Smooth muscle cell (in vitro differentiated cells): ENCODE data around the gene CASP2. TPM values are rescaled to one million over a fixed set of nuclear protein-coding genes. Genes with fewer than 3 reads are reported as not detected.
A peak's percentile ranks its signal among the peaks of the same experiment; 100 is the strongest.

ENCODE experiments used
- DNase-seq: peaks from one replicate; lab custom pipeline; 2025; ENCODE audit not compliant: unreplicated experiment; lab: John Stamatoyannopoulos, UW
- H2AFZ ChIP-seq: fragments of 200-600 bp; sonication (generic); 2 replicates; pipeline ENCODE4 v1.6.0; 2016; ENCODE audit warnings: antibody characterized with exemption, low read depth, mild to moderate bottlenecking
- H3F3A ChIP-seq: fragments of 200-600 bp; sonication (generic); 2 replicates; pipeline ENCODE4 v1.6.0; 2017; ENCODE audit warnings: antibody characterized with exemption, low read depth
- H3K27ac ChIP-seq: fragments of 200-600 bp; sonication (generic); 2 replicates; pipeline ENCODE4 v1.5.1; 2016; ENCODE audit warnings: low read depth, mild to moderate bottlenecking
- H3K27me3 ChIP-seq: fragments of 200-600 bp; sonication (generic); 2 replicates; pipeline ENCODE4 v1.6.1; 2016; ENCODE audit warnings: low read depth, mild to moderate bottlenecking
- H3K36me3 ChIP-seq: fragments of 200-600 bp; sonication (generic); 2 replicates; pipeline ENCODE4 v1.5.1; 2016; ENCODE audit warnings: low read depth
- H3K4me1 ChIP-seq: fragments of 200-600 bp; sonication (generic); 2 replicates; pipeline ENCODE4 v1.5.1; 2016; ENCODE audit warnings: low read depth
- H3K4me2 ChIP-seq: fragments of 200-600 bp; sonication (generic); 2 replicates; pipeline ENCODE4 v1.6.0; 2016; ENCODE audit warnings: mild to moderate bottlenecking
- H3K4me3 ChIP-seq: fragments of 200-600 bp; sonication (generic); 2 replicates; pipeline ENCODE4 v1.5.1; 2016; ENCODE audit warnings: mild to moderate bottlenecking
- H3K79me2 ChIP-seq: fragments of 200-600 bp; sonication (generic); 2 replicates; pipeline ENCODE4 v1.6.0; 2016; ENCODE audit warnings: low read depth, mild to moderate bottlenecking
- H3K9ac ChIP-seq: fragments of 200-600 bp; sonication (generic); 2 replicates; pipeline ENCODE4 v1.6.0; 2016; ENCODE audit warnings: low read depth
- H3K9me3 ChIP-seq: fragments of 200-600 bp; sonication (generic); replicated peaks from 2 replicates; pipeline ENCODE4 v1.5.1; 2016; ENCODE audit warnings: low read depth
- H4K20me1 ChIP-seq: fragments of 200-600 bp; sonication (generic); 2 replicates; pipeline ENCODE4 v1.6.0; 2016; ENCODE audit warnings: low read depth
- WGBS: methylation state at CpG from one replicate; pipeline ENCODE4 v1.1.7; 2016; ENCODE audit warnings: low lambda C conversion rate; 5-methylcytosine and 5-hydroxymethylcytosine counted together
- polyA plus RNA-seq: library from polyadenylated mRNA; unstranded; fragments of >200 nt; fragmentation: Nextera tagmentation; extraction: Ambion mirVana; gene quantifications from 2 replicates; pipeline ENCODE4 v1.2.1, GENCODE V29; 2016
- total RNA-seq: library from RNA; depleted of rRNA; stranded (reverse); fragments of >200 nt; gene quantifications from 2 replicates; pipeline ENCODE4 v1.2.3, GENCODE V29; 2014
- TF ChIP-seq, protein P1 (sequence below): fragments of 200-600 bp; sonication (generic); IDR thresholded peaks from 2 replicates; pipeline ENCODE4 v1.5.1; 2017; ENCODE audit warnings: borderline replicate concordance, mild to moderate bottlenecking, antibody characterized with exemption; ENCODE audit not compliant: insufficient read depth, poor library complexity, severe bottlenecking

Gene CASP2
- total and polyA plus RNA-seq, 2 experiments from 2014 or later = 8.1 to 22.0 TPM

DNA sequence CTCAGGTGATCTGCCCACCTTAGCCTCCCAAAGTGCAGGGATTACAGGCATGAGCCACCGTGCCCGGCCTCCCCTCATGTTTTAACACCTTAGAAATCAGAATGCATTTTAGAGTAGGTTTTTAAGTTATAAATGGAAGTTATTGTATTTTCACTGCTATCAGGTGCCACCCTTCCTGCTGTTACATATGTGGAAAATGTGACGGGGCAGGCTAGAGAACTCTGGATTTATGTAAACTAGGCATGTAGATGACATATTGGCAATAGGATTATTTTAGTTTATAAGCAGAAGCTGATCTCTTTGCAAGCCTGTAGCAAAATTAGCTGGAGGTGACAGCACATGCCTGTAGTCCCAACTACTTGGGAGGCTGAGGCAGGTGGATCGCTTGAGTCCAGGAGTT is 2.1 kb downstream of the CASP2 start:
- TF ChIP-seq, protein P1, sequence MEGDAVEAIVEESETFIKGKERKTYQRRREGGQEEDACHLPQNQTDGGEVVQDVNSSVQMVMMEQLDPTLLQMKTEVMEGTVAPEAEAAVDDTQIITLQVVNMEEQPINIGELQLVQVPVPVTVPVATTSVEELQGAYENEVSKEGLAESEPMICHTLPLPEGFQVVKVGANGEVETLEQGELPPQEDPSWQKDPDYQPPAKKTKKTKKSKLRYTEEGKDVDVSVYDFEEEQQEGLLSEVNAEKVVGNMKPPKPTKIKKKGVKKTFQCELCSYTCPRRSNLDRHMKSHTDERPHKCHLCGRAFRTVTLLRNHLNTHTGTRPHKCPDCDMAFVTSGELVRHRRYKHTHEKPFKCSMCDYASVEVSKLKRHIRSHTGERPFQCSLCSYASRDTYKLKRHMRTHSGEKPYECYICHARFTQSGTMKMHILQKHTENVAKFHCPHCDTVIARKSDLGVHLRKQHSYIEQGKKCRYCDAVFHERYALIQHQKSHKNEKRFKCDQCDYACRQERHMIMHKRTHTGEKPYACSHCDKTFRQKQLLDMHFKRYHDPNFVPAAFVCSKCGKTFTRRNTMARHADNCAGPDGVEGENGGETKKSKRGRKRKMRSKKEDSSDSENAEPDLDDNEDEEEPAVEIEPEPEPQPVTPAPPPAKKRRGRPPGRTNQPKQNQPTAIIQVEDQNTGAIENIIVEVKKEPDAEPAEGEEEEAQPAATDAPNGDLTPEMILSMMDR = no peak
- Histone ChIP-seq H2AFZ (no peak overlapping the region), H3K27me3 (no peaks in the 10 kb centered on the region), H3K36me3 (peaks cover 8% of the 10 kb centered on the region), H4K20me1 (peaks cover 35% of the 10 kb centered on the region), H3K4me2 (peak overlapping the region; percentile 88), H3K9ac (no peak overlapping the region), H3K4me1 (peaks cover 12% of the 10 kb centered on the region), H3K9me3 (no peaks in the 10 kb centered on the region), H3F3A (peaks cover 8% of the 10 kb centered on the region), H3K4me3 (no peak overlapping the region), H3K79me2 (peaks cover 35% of the 10 kb centered on the region), H3K27ac (no peak overlapping the region)
- DNase-seq = no peak
- WGBS = 92% methylated on average over 4 of the region's 4 CpGs

DNA sequence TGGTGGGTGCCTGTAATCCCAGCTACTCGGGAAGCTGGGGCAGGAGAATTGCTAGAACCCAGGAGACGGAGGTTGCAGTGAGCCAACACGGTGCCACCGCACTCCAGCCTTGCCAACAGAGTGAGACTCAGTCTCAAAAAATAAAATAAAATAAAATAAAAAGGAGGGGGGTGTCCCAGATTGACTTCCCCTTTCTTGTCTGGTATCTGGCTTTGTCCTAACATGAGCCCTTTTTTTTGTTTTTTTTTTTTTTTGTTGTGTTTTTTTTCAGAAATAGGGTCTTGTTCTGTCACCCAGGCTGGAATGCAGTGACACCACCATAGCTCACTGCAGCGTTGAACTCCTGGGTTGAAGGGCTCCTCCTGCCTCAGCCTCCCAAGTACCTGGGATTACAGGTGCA is 4.7 kb downstream of the CASP2 start:
- H3K27ac ChIP-seq = no peak overlapping the region
- TF ChIP-seq, protein P1 = no peak
- WGBS = 98% methylated on average over 5 of the region's 5 CpGs
- no peak overlapping the region for H3K4me2 ChIP-seq
- H3K4me1 ChIP-seq = peaks cover 12% of the 10 kb centered on the region
- H3K27me3 ChIP-seq = no peaks in the 10 kb centered on the region
- no peaks in the 10 kb centered on the region for H3K9me3 ChIP-seq
- no peak overlapping the region for H2AFZ ChIP-seq
- no peaks in the 10 kb centered on the region for H3F3A ChIP-seq
- no peak for DNase-seq
- peaks cover 13% of the 10 kb centered on the region for H3K36me3 ChIP-seq
- H3K79me2 ChIP-seq = peaks cover 35% of the 10 kb centered on the region
- H4K20me1 ChIP-seq = peaks cover 38% of the 10 kb centered on the region
- no peak overlapping the region for H3K4me3 ChIP-seq
- H3K9ac ChIP-seq = no peak overlapping the region

DNA sequence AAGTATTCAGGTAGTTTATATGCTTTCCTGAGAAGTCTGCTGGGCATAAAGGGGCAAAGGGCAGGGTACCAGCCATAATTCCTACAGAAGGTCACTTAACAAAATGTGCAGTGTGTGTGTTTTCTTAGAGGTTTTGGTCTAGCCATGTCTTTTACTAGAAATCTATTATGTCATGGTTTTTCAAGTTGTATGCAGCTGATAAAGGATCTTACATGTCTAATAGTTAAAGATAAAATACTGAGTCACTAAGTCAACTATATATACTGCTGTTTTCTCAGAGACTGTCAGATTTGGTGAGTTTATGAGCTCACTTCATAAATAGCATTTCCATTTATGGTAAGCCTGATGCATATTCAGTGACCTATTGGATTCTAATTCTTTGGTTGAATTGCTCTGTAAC is 7.7 kb downstream of the CASP2 start:
- TF ChIP-seq, protein P1 = no peak
- Histone ChIP-seq H3K9ac (no peak overlapping the region), H3K79me2 (peaks cover 17% of the 10 kb centered on the region), H3K27ac (no peak overlapping the region), H3K4me1 (peaks cover 3% of the 10 kb centered on the region), H4K20me1 (peaks cover 52% of the 10 kb centered on the region), H2AFZ (no peak overlapping the region), H3F3A (no peaks in the 10 kb centered on the region), H3K4me3 (no peak overlapping the region), H3K36me3 (peaks cover 13% of the 10 kb centered on the region), H3K4me2 (no peak overlapping the region), H3K27me3 (no peaks in the 10 kb centered on the region), H3K9me3 (no peaks in the 10 kb centered on the region)
- no peak for DNase-seq

DNA sequence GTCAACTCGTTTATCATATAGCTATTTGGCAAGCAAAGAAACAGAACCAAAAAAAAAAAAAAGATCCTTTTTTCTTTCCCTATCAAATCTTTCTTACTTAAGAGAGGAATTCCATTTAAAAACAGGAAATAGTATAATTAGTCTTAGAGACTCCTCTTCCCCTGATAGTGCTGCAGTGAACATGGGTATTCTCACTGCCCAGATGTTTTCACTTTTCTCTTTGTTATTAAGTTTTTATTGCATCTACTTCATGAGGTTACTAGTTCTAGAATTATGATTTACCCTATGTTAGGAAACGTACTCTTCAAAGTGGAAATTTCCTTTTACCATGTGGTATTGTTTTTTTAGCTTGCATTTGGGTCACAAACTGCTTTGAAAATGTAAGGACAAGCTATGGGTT is 8.5 kb downstream of the CASP2 start:
- Histone ChIP-seq H3K36me3 (peaks cover 13% of the 10 kb centered on the region), H2AFZ (no peak overlapping the region), H3K9ac (no peak overlapping the region), H3K4me3 (no peak overlapping the region), H3K27ac (no peak overlapping the region), H3K4me2 (no peak overlapping the region), H3K4me1 (no peaks in the 10 kb centered on the region), H4K20me1 (peaks cover 47% of the 10 kb centered on the region), H3K79me2 (peaks cover 10% of the 10 kb centered on the region), H3K27me3 (no peaks in the 10 kb centered on the region), H3F3A (no peaks in the 10 kb centered on the region), H3K9me3 (no peaks in the 10 kb centered on the region)
- WGBS = 55% methylated on average over 2 of the region's 2 CpGs
- no peak for DNase-seq
- TF ChIP-seq, protein P1 = no peak
